T follicular helper cell (primary cell): Measurements from ENCODE around the gene TTC9.

ENCODE experiments used
- DNase-seq: peaks from one replicate; pipeline ENCODE4 v3.0.0-alpha.2; 2020; ENCODE audit warnings: low read depth

TTC9 gene

GRCh38 chr14:70716483-70716882, 74.8 kb downstream of the TTC9 start:
- no peak for DNase-seq

- DNase-seq = no peak
These were observed 75.2 kb downstream of the TTC9 start for GRCh38 chr14:70716958-70717357.

- no peak for DNase-seq
These were observed 76.8 kb downstream of the TTC9 start for GRCh38 chr14:70718383-70719118.

GRCh38 chr14:70721542-70721941, 79.8 kb downstream of the TTC9 start:
- DNase-seq = no peak

GRCh38 chr14:70722418-70722817, 80.7 kb downstream of the TTC9 start:
- no peak for DNase-seq

GRCh38 chr14:70723276-70723675, 81.6 kb downstream of the TTC9 start:
- DNase-seq = no peak

- DNase-seq = no peak
These were observed 82.4 kb downstream of the TTC9 start for GRCh38 chr14:70724110-70724509.

- no peak for DNase-seq
These were observed 83.2 kb downstream of the TTC9 start for GRCh38 chr14:70724944-70725343.
